Muscle of leg (tissue), 11 donors: Measurements from ENCODE around the gene NOP9. TPM values are rescaled to one million over a fixed set of nuclear protein-coding genes. Genes with fewer than 3 reads are reported as not detected.
A peak's percentile ranks its signal among the peaks of the same experiment; 100 is the strongest.

Source experiments
- DNase-seq: peaks from one replicate; pipeline ENCODE4 v3.0.0; 2013
- H3K27ac ChIP-seq: one replicate; pipeline ENCODE4 v1.5.1; 2013; ENCODE audit warnings: mild to moderate bottlenecking, low read length, control low read depth
- H3K27me3 ChIP-seq: one replicate; pipeline ENCODE4 v1.6.1; 2013; ENCODE audit warnings: low read length; ENCODE audit not compliant: control insufficient read depth, insufficient read depth
- H3K36me3 ChIP-seq: one replicate; pipeline ENCODE4 v1.6.1; 2013; ENCODE audit warnings: low read length; ENCODE audit not compliant: control insufficient read depth, insufficient read depth
- H3K4me1 ChIP-seq: one replicate; pipeline ENCODE4 v1.6.1; 2013; ENCODE audit warnings: low read length; ENCODE audit not compliant: control insufficient read depth, insufficient read depth
- H3K4me3 ChIP-seq: one replicate; pipeline ENCODE4 v1.5.1; 2013; ENCODE audit warnings: low read length, control low read depth
- H3K9me3 ChIP-seq: replicated peaks from 2 replicates; pipeline ENCODE4 v1.6.1; 2013; ENCODE audit warnings: low read depth, low read length; ENCODE audit not compliant: control insufficient read depth
- WGBS: methylation state at CpG from one replicate; pipeline ENCODE4 v1.1.5; 2013; ENCODE audit warnings: missing lambda C conversion rate; ENCODE audit not compliant: insufficient coverage; 5-methylcytosine and 5-hydroxymethylcytosine counted together
- polyA plus RNA-seq, 8 donors: library from polyadenylated mRNA; unstranded; fragments of 120-200 nt; gene quantifications; one replicate each; pipeline versions ENCODE4 v1.2.1 to v1.2.3, GENCODE V29; 2013; ENCODE audit warnings: inconsistent platforms in 1 of 8, low replicate concordance in 1 of 8; ENCODE audit not compliant: insufficient read length in 8 of 8, insufficient read depth in 1 of 8
- total RNA-seq: library from RNA; stranded (reverse); fragments of 120-200 nt; gene quantifications from one replicate; pipeline ENCODE4 v1.2.4, GENCODE V29; 2013

Gene NOP9
- total and polyA plus RNA-seq, 9 donors: 15.7 to 23.9 (median 20.0) TPM

- no peak for DNase-seq
- Histone ChIP-seq H3K4me3 (no peak overlapping the region), H3K4me1 (peaks cover 5% of the 10 kb centered on the region), H3K27me3 (no peaks in the 10 kb centered on the region), H3K36me3 (peaks cover 5% of the 10 kb centered on the region), H3K27ac (no peak overlapping the region), H3K9me3 (no peaks in the 10 kb centered on the region)
- 82% methylated on average over 9 of the region's 12 CpGs for WGBS
These were observed 43.5 kb upstream of the NOP9 start for GRCh38 chr14:24255931-24256711.

GRCh38 chr14:24256960-24257359 is 42.7 kb upstream of the NOP9 start:
- WGBS: 63% methylated on average over 4 of the region's 4 CpGs
- H3K27ac ChIP-seq: no peak overlapping the region
- H3K27me3 ChIP-seq: no peaks in the 10 kb centered on the region
- no peaks in the 10 kb centered on the region for H3K9me3 ChIP-seq
- peaks cover 5% of the 10 kb centered on the region for H3K36me3 ChIP-seq
- H3K4me3 ChIP-seq: no peak overlapping the region
- peaks cover 5% of the 10 kb centered on the region for H3K4me1 ChIP-seq
- DNase-seq: no peak

GRCh38 chr14:24258119-24258518 is 41.5 kb upstream of the NOP9 start:
- peaks cover 5% of the 10 kb centered on the region for H3K36me3 ChIP-seq
- WGBS: 80% methylated on average over 1 of the region's 9 CpGs
- H3K4me1 ChIP-seq: peaks cover 5% of the 10 kb centered on the region
- DNase-seq: no peak
- no peaks in the 10 kb centered on the region for H3K27me3 ChIP-seq
- no peak overlapping the region for H3K4me3 ChIP-seq
- no peak overlapping the region for H3K27ac ChIP-seq
- no peaks in the 10 kb centered on the region for H3K9me3 ChIP-seq

- no peak for DNase-seq
- WGBS: 88% methylated on average over 13 of the region's 18 CpGs
- Histone ChIP-seq H3K4me3 (no peak overlapping the region), H3K9me3 (no peaks in the 10 kb centered on the region), H3K36me3 (peaks cover 5% of the 10 kb centered on the region), H3K27ac (no peak overlapping the region), H3K27me3 (no peaks in the 10 kb centered on the region), H3K4me1 (peaks cover 5% of the 10 kb centered on the region)
These were observed 40.9 kb upstream of the NOP9 start for GRCh38 chr14:24258548-24259265.

GRCh38 chr14:24259282-24260025 is 40.2 kb upstream of the NOP9 start:
- H3K9me3 ChIP-seq: no peaks in the 10 kb centered on the region
- peaks cover 5% of the 10 kb centered on the region for H3K4me1 ChIP-seq
- H3K36me3 ChIP-seq: peaks cover 4% of the 10 kb centered on the region
- H3K27me3 ChIP-seq: no peaks in the 10 kb centered on the region
- 74% methylated on average over 8 of the region's 16 CpGs for WGBS
- H3K27ac ChIP-seq: no peak overlapping the region
- peak; percentile 38 for DNase-seq
- no peak overlapping the region for H3K4me3 ChIP-seq

- 62% methylated on average over 5 of the region's 16 CpGs for WGBS
- Histone ChIP-seq H3K4me1 (peaks cover 5% of the 10 kb centered on the region), H3K27ac (no peak overlapping the region), H3K27me3 (no peaks in the 10 kb centered on the region), H3K9me3 (no peaks in the 10 kb centered on the region), H3K4me3 (no peak overlapping the region), H3K36me3 (peaks cover 3% of the 10 kb centered on the region)
- no peak for DNase-seq
These were observed 39.4 kb upstream of the NOP9 start for GRCh38 chr14:24260026-24260779.

GRCh38 chr14:24260780-24261157 is 38.9 kb upstream of the NOP9 start:
- Histone ChIP-seq H3K27ac (no peak overlapping the region), H3K27me3 (no peaks in the 10 kb centered on the region), H3K36me3 (peaks cover 3% of the 10 kb centered on the region), H3K4me3 (no peak overlapping the region), H3K4me1 (peaks cover 5% of the 10 kb centered on the region), H3K9me3 (no peaks in the 10 kb centered on the region)
- DNase-seq: no peak
- WGBS: no CpG with 5 or more reads among the region's 4 CpGs

- Histone ChIP-seq H3K27me3 (no peaks in the 10 kb centered on the region), H3K4me1 (peaks cover 5% of the 10 kb centered on the region), H3K27ac (no peak overlapping the region), H3K4me3 (no peak overlapping the region), H3K9me3 (no peaks in the 10 kb centered on the region), H3K36me3 (peaks cover 8% of the 10 kb centered on the region)
- WGBS: 86% methylated on average over 18 of the region's 20 CpGs
- no peak for DNase-seq
These were observed 38.2 kb upstream of the NOP9 start for GRCh38 chr14:24261256-24261968.

- H3K4me3 ChIP-seq: no peak overlapping the region
- DNase-seq: no peak
- peaks cover 13% of the 10 kb centered on the region for H3K36me3 ChIP-seq
- no peaks in the 10 kb centered on the region for H3K9me3 ChIP-seq
- peaks cover 5% of the 10 kb centered on the region for H3K4me1 ChIP-seq
- H3K27ac ChIP-seq: no peak overlapping the region
- WGBS: 89% methylated on average over 19 of the region's 19 CpGs
- no peaks in the 10 kb centered on the region for H3K27me3 ChIP-seq
These were observed 37.7 kb upstream of the NOP9 start for GRCh38 chr14:24261969-24262327.
